ENCODE data around the gene TRIM63. TPM values are rescaled to one million over a fixed set of nuclear protein-coding genes. Genes with fewer than 3 reads are reported as not detected.

TRIM63 gene
- total RNA-seq, 2 experiments from 2014 or later: not detected

- ChIA-PET CTCF (no interaction called here), POLR2A (no interaction called here)
- ATAC-seq (ENCODE audit: poor library complexity) (no peak), DNase-seq (no peak)
- peaks cover 0 to 11% of the 10 kb centered on the region in 2 experiments for H3K27me3 ChIP-seq (ENCODE audit: control insufficient read depth in 1 of 2, insufficient read depth in 2 of 2, low read length in 2 of 2)
- no peaks in the 10 kb centered on the region for H3K36me3 ChIP-seq (ENCODE audit: insufficient read depth, low read length)
- H3K27ac Mint-ChIP-seq: no peak overlapping the region
- peaks cover 10% of the 10 kb centered on the region for H3K27me3 Mint-ChIP-seq
- peaks cover 0 to 3% of the 10 kb centered on the region in 2 experiments for H3K9me3 ChIP-seq (ENCODE audit: control insufficient read depth in 1 of 2, insufficient read depth in 1 of 2, low read length in 2 of 2)
- intact Hi-C loops (cut with DNase I, micrococcal nuclease): no loop called here
- H3K36me3 Mint-ChIP-seq (ENCODE audit: low read depth): no peaks in the 10 kb centered on the region
- no peak overlapping the region for H3K4me3 Mint-ChIP-seq
- H3K27ac ChIP-seq (ENCODE audit: low read depth in 1 of 2, low read length in 2 of 2): no peak overlapping the region
- H3K9me3 Mint-ChIP-seq: no peaks in the 10 kb centered on the region
- H3K4me1 ChIP-seq (ENCODE audit: insufficient read depth, low read length): peaks cover 7% of the 10 kb centered on the region
- peaks cover 8% of the 10 kb centered on the region for H3K4me1 Mint-ChIP-seq (ENCODE audit: low read depth)
- no peak overlapping the region for H3K4me3 ChIP-seq (ENCODE audit: low read length)
- no peak for TF ChIP-seq CTCF (IDR thresholded peaks at IDR 0.05)
Observed at GRCh38 chr1:26072305-26072704, 4.9 kb upstream of the TRIM63 start.

GRCh38 chr1:26070963-26071342 lies 3.5 kb upstream of the TRIM63 start:
- ChIA-PET POLR2A (no interaction called here), CTCF (no interaction called here)
- H3K36me3 Mint-ChIP-seq (ENCODE audit: low read depth): no peaks in the 10 kb centered on the region
- Histone ChIP-seq H3K36me3 (ENCODE audit: insufficient read depth, low read length) (no peaks in the 10 kb centered on the region), H3K27me3 (ENCODE audit: control insufficient read depth in 1 of 2, insufficient read depth in 2 of 2, low read length in 2 of 2) (peaks cover 0 to 11% of the 10 kb centered on the region in 2 experiments), H3K9me3 (ENCODE audit: control insufficient read depth in 1 of 2, insufficient read depth in 1 of 2, low read length in 2 of 2) (no peaks in the 10 kb centered on the region), H3K4me3 (ENCODE audit: low read length) (no peak overlapping the region), H3K4me1 (ENCODE audit: insufficient read depth, low read length) (peaks cover 5% of the 10 kb centered on the region), H3K27ac (ENCODE audit: low read depth in 1 of 2, low read length in 2 of 2) (no peak overlapping the region)
- intact Hi-C loops (cut with DNase I, micrococcal nuclease): no loop called here
- DNase-seq (no peak), ATAC-seq (ENCODE audit: poor library complexity) (no peak)
- no peak for TF ChIP-seq CTCF (IDR thresholded peaks at IDR 0.05)
- no peak overlapping the region for H3K4me3 Mint-ChIP-seq
- peaks cover 10% of the 10 kb centered on the region for H3K27me3 Mint-ChIP-seq
- H3K27ac Mint-ChIP-seq: no peak overlapping the region
- H3K9me3 Mint-ChIP-seq: no peaks in the 10 kb centered on the region
- H3K4me1 Mint-ChIP-seq (ENCODE audit: low read depth): peaks cover 7% of the 10 kb centered on the region

- Mint-ChIP-seq H3K4me1 (ENCODE audit: low read depth) (peaks cover 1% of the 10 kb centered on the region), H3K4me3 (no peak overlapping the region), H3K27ac (no peak overlapping the region), H3K27me3 (peaks cover 10% of the 10 kb centered on the region), H3K9me3 (no peaks in the 10 kb centered on the region), H3K36me3 (ENCODE audit: low read depth) (no peaks in the 10 kb centered on the region)
- Histone ChIP-seq H3K4me1 (ENCODE audit: insufficient read depth, low read length) (peaks cover under 1% of the 10 kb centered on the region), H3K36me3 (ENCODE audit: insufficient read depth, low read length) (no peaks in the 10 kb centered on the region), H3K27me3 (ENCODE audit: control insufficient read depth in 1 of 2, insufficient read depth in 2 of 2, low read length in 2 of 2) (peaks cover 0 to 8% of the 10 kb centered on the region in 2 experiments), H3K27ac (ENCODE audit: low read depth in 1 of 2, low read length in 2 of 2) (no peak overlapping the region), H3K4me3 (ENCODE audit: low read length) (no peak overlapping the region), H3K9me3 (ENCODE audit: control insufficient read depth in 1 of 2, insufficient read depth in 1 of 2, low read length in 2 of 2) (no peaks in the 10 kb centered on the region)
- POLR2A ChIA-PET: no interaction called here
- intact Hi-C loops (cut with DNase I, micrococcal nuclease): no loop called here
- ATAC-seq (ENCODE audit: poor library complexity) (no peak), DNase-seq (no peak)
- TF ChIP-seq CTCF (IDR thresholded peaks at IDR 0.05): no peak
- CTCF ChIA-PET: no interaction called here
Observed at GRCh38 chr1:26070296-26070962, 3.0 kb upstream of the TRIM63 start.

Measured in CD4-positive, alpha-beta T cell (primary cell).